HG02759 (cell line): ENCODE data around the gene CDK11B.
A peak's percentile ranks its signal among the peaks of the same experiment; 100 is the strongest.
"Not testable (repeated sequence)": the region's sequence is repeated elsewhere in the genome, so short reads cannot be mapped to it uniquely, and the experiment has no call there.

Experiments used
- ATAC-seq: cut with Tn5 transposase; IDR thresholded peaks from one replicate; pipeline ENCODE4 v1.9.1; 2021; ENCODE audit warnings: mild to moderate bottlenecking, moderate library complexity; ENCODE audit not compliant: unreplicated experiment

CDK11B gene

GRCh38 chr1:1683104-1683905 lies 24.5 kb upstream of the CDK11B start:
- no peak for ATAC-seq

- no peak for ATAC-seq
Measured at GRCh38 chr1:1680912-1681273, 22.1 kb upstream of the CDK11B start.

GRCh38 chr1:1680031-1680911 lies 21.5 kb upstream of the CDK11B start:
- no peak for ATAC-seq

DNA sequence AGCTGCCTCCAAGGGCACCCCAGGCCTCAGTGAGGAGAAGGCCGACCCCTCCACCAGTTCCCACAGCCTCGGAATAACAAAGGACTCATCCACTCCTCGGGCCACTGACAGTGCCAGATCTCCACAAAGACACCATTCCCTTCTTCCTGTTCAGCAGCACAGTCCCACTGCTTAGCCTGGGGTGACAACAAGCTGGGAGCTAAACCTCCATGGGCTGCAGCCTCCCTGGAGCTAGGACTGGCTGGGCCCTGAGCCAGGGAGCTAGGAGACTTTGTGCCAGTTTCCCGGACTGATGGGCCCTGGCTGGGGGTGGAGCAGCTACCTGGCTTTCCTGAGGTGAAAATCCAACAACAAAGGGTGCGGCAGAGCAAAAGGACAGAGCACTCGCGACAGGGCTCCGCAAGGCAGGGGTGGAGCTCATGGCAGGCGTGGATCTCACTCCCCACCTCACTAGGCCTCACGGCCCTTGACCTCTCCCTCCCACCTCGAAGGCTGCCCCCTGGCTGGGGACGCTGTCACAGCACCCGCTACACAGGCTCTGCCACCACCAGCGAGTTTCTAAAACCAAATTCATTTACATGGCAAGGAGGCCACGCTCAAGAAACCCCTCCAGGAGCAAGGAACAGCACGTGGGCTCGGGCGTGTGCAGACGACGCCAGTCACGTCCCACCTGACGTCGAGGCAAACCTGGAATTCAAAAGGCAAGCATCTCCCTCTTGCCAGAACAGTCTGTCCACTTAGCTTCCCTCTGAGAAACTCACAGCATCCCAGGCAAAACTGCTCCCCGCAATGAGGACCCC lies 20.0 kb upstream of the CDK11B start:
- ATAC-seq: no peak

DNA sequence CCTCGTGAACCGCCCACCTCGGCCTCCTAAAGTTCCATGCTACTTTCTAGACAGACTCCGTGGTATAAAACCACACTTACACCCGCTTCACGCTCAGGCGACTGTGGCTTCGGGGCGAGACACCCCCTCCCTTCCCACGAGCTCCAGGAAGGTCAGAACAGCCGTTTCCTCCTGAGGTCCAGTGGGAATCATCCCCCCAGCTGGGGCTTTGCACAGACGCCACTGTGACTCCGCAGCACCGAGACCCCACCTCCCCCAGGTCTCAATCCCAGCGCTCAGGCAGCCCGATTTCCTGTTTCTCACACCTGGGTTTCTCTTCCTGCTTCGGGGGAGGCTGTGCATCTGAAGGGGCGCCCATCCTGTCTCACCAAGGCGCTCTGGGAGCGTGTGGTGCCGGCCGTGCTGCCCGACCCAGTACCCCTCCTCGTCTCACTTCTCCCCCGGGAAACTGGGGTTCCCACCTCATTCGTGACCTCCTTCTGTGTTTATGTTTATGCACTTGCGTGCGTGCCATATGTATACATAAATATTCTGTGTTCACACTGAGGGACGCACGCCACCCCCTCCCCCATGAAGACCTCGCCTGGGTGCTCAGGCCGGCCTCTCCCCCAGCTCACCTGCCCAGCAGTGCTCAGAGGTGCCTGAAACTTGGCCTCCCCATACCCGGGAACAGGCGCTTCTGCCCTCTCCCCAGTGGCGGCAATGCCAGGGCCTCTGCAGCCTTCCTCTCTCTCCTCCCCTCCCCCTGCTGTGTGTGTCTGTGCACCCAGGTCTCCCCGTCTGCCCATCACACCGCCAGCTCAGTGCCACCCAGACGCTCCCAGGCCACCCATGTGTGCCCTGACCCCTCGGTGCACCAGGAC lies 19.1 kb upstream of the CDK11B start:
- peak; percentile 75 for ATAC-seq

DNA sequence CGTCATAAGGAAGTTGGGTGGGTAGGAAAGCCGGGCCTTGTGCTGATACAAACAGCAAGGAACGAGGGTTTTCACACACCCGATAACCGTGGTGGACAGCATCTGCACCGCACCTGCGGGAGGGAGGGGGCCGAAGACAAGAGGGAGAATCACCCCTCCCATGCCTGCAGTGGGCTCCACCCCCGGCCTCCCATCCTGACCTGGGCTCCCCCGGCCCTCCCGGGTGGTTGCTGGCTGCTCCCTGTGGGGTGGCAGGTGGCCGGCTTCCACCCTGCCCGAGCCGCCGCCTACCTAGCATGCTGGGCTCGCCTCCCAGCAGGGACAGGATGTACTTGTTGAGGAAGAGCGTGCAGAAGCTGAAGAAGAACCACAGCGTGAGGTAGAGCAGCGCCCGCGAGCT lies 17.3 kb upstream of the CDK11B start:
- not testable (repeated sequence) for ATAC-seq

GRCh38 chr1:1675218-1675617 lies 16.4 kb upstream of the CDK11B start:
- ATAC-seq: not testable (repeated sequence)

DNA sequence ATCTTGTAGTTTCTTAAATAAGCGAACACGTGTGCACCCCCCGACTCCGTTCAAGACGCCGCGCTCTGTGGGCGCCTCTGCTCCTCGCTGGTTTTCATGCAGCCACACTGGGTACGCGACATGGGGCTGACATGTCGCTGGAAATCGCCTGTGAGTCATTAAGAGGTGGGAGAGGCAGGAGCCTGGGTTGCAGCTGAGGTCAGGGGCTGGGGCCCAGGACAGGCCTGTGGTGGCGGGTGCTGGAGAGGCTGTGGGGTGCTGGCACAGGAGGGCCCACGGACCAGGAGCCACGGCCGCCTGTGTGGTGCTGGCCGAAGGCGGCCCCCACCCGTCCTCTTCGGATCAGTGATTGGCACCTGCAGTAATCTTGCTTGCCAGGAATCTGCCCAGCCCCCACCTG lies 16.0 kb upstream of the CDK11B start:
- not testable (repeated sequence) for ATAC-seq

- no peak for ATAC-seq
Measured at GRCh38 chr1:1672181-1672965, 13.6 kb upstream of the CDK11B start.

DNA sequence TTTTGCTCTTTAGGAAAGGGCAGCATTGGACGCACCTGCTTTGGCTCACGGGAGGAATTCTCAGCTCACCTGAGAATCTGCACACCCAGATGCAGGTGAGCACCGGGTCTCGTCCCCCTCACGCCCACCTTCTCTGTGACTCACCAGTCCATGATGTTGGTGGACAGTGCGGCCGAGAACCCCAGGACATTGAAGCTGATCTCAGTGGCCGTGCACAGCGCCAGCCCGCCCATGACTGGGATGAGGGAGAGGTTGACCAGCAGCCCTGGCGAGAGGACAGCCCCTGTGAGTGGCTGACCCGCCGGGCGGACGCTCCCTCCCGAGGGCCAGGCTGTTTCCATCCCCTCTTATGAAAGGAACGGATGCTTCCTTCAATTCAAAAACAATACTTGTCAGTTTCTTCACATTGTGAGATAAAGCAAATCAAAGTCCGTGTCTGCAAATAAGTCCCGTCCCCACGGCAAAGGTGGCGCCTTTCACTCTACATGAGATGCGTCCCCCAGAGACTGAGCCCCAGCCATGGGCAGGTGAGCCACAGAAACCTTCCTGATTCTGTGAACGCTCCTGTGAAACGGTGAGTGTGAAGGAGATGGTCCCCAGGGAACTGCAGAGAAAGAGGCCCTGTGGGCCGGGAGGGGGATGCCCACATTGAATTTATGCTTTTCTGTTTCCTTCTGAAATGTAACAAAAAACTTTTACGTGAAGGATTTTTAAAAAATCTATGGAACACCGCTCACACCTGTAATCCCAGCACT lies 12.7 kb upstream of the CDK11B start:
- ATAC-seq: no peak

DNA sequence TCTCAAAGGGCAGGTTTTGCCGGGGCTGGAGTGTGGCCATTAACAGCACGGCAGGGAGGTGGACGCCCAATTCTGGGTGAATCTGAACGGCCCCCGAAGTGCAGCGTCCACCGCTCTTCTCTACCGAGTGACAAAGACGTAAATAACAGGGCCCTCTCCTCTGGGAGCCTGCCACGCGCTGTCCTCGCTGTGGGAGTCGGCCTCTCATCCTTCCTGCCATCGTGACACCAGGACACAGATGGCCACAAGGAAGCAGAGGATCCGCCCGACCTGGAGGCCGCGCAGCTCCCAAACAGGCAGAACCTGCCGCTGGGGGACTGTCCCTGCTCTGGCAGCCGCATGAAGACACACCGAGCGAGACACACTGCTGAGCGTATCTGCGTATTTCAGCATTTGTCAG lies 12.1 kb upstream of the CDK11B start:
- no peak for ATAC-seq

GRCh38 chr1:1669468-1670440 lies 10.9 kb upstream of the CDK11B start:
- ATAC-seq: no peak

DNA sequence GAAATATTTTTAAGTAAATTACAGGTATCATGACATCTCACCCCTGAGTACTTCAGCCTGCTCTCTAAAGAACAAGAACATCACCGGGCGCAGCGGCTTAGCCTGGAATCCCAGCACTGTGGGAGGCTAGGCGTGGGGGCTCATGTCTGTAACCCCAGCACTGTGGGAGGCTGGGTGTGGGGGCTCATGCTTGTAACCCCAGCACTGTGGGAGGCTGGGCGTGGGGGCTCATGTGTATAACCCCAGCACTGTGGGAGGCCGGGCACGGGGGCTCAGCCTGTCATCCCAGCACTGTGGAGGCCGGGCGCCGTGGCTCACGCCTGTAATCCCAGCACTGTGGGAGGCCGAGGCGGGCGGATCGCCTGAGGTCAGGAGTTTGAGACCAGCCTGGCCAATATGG lies 7.7 kb upstream of the CDK11B start:
- no peak for ATAC-seq

- ATAC-seq: no peak
Measured at GRCh38 chr1:1665815-1666251, 7.0 kb upstream of the CDK11B start.

DNA sequence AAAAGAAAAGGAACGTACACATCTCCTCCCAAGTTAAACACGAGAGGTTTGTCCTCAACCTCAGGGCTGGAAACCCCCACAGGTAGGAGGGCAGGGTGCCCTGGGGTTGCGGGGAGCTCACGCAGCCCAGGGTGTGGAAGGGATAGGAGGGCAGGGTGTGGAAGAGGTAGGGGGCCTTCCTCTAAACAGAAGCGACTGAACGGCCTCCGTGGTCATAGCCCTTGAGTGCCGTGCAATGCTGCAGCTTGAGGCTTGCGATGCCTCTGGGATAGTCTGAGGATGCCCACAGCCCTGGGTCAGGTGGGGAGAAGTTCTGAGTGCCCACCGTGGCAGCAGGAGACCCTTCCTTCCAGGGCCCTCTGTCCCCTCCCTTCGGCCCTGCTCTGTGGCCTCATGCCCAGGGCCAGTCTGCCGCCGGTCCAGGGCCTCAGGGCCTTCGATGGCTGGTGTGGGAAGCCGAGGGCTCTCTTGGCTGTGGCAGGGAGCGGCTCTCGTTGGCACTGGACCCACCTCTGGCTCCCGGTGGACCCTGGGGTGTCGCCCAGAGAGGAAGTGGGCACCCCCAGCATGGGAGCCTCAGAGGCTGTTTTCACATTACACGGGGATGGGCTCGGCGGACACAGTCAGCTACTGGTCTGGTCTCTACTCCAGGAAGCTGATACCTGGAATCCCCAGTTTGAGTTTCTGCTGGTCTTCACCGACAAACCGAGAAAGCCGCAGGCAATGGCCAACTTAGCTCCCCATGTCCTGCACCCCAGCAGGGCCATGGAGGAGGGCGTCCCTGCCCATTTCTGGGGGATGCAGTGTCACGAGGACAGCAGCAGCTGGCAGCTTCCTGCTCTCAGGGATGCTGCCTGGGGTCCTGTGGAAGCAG lies 6.4 kb upstream of the CDK11B start:
- no peak for ATAC-seq

DNA sequence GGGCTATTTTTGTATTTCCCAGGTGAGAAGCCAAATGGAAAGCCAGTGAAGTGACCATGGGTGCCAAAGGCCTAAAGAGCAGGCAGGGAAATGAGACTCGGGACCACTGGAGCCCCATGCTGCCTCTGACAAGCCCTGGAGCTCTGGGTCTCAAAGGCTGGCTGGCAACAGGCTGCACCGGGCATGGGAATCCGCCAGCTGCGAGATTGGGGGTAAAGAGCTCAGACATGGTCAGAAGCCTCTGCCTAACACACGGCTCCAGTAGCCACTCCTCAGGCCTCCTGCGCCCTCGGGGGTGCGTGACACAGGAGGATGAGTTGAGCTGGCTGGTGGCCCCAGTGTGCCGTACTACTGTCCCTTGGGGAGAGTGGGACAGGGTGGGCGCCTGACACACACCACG lies 5.5 kb upstream of the CDK11B start:
- not testable (repeated sequence) for ATAC-seq
